ENCODE measurements around the gene RSPH3.

Gene RSPH3

GRCh38 chr6:158941246-158941645 is 58.8 kb downstream of the RSPH3 start:
- Histone ChIP-seq H3K4me2 (no peak overlapping the region), H3K4me1 (peaks cover 9 to 21% (median 19%) of the 10 kb centered on the region in 10 experiments)
- no peak for TF ChIP-seq Cebpa-rat (IDR thresholded peaks at IDR 0.05)

DNA sequence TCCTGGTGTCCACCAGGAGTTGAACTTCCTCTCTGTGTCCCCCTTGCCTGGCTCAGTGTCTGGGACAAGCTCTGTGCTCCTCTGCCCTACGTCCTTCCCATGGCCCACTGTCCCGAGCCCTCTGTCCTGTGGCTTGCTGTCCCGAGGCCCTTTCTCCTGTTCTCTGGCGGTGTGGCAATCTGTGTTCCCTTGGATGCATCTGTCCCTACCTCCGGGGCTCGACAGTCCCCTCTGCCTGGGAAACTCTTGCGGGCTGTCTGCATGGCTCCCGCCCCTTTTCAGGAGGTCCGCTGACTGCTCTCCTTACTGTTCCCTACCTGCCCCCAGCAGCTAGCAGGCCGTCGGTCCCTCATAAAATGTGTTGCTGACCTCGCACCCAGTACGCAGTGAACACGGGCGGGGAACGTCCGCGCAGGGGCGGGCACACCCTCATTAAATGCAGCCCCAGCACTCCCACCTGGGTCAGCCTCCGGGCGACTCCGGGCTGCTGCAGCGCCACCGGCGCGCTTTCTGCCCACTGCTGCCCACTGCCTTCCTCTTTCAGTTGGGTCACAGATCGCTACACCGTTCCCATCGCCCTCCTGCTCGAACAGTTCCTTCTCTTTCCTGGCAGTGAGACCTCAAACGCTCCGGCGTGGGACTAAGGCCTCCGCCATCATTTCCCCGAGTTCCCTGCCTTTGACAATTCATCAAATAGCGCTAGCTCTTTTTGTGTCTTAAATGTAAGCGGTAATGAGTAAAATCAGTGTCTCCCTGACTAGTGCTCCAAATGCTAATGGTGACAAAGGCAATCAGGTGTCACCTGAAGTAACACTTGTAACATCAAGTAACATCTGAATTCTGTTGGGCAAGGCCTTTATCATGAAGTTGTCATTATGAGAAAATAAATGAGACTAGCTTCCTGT is 60.5 kb downstream of the RSPH3 start:
- peak overlapping the region; percentile 67 to 98 (median 90) for H3K4me2 ChIP-seq
- H3K36me3 ChIP-seq, result no peaks in the 10 kb centered on the region
- peak overlapping the region; percentile 12 to 64 (median 46); a peak in 17 of 20 replicates for H3K4me3 ChIP-seq
- no peaks in the 10 kb centered on the region; a peak in 1 of 22 replicates for H4K20me1 ChIP-seq
- no peak for TF ChIP-seq Cebpa-rat (IDR thresholded peaks at IDR 0.05)
- H3K27ac ChIP-seq, result no peak overlapping the region
- H3K27me3 ChIP-seq, result peaks cover 10 to 30% (median 25%) of the 10 kb centered on the region in 11 experiments; a peak in 21 of 22 replicates
- H3K4me1 ChIP-seq, result peaks cover 9 to 21% (median 19%) of the 10 kb centered on the region in 10 experiments
- peaks cover 0 to 10% (median 7%) of the 10 kb centered on the region in 11 experiments; a peak in 13 of 22 replicates for H3K9me3 ChIP-seq (replicated peaks in 1 of 11)
- H3K9ac ChIP-seq, result peak overlapping the region in 6 of 11 experiments; percentile 9 to 52 (median 25); a peak in 7 of 22 replicates

More at GRCh38 chr6:158941246-158941645, 58.8 kb downstream of the RSPH3 start:
- H3K36me3 ChIP-seq, result no peaks in the 10 kb centered on the region
- H4K20me1 ChIP-seq, result no peaks in the 10 kb centered on the region; a peak in 1 of 22 replicates
- no peak overlapping the region for H3K4me3 ChIP-seq
- peaks cover 0 to 10% (median 7%) of the 10 kb centered on the region in 11 experiments; a peak in 13 of 22 replicates for H3K9me3 ChIP-seq (replicated peaks in 1 of 11)
- no peak overlapping the region for H3K27ac ChIP-seq
- peaks cover 10 to 30% (median 25%) of the 10 kb centered on the region in 11 experiments; a peak in 21 of 22 replicates for H3K27me3 ChIP-seq
- H3K9ac ChIP-seq, result no peak overlapping the region

GRCh38 chr6:158938811-158939254 is 61.2 kb downstream of the RSPH3 start:
- no peak for TF ChIP-seq Cebpa-rat (IDR thresholded peaks at IDR 0.05)
- no peak overlapping the region for H3K27ac ChIP-seq

GRCh38 chr6:158938220-158938619 is 61.8 kb downstream of the RSPH3 start:
- Histone ChIP-seq H3K27ac (no peak overlapping the region), H3K4me1 (peaks cover 9 to 21% (median 19%) of the 10 kb centered on the region in 10 experiments), H3K9me3 (replicated peaks in 1 of 11) (peaks cover 0 to 10% (median 7%) of the 10 kb centered on the region in 11 experiments; a peak in 13 of 22 replicates), H3K36me3 (no peaks in the 10 kb centered on the region), H3K4me3 (0 out of 20 replicates have a peak overlapping the region, but pooled peaks of 1 of the 10 experiments have one; percentile 44), H3K4me2 (peak overlapping the region; percentile 67 to 98 (median 90)), H3K27me3 (peaks cover 10 to 30% (median 25%) of the 10 kb centered on the region in 11 experiments; a peak in 21 of 22 replicates), H4K20me1 (no peaks in the 10 kb centered on the region; a peak in 1 of 22 replicates), H3K9ac (no peak overlapping the region)
- no peak for TF ChIP-seq Cebpa-rat (IDR thresholded peaks at IDR 0.05)

More at GRCh38 chr6:158938811-158939254, 61.2 kb downstream of the RSPH3 start:
- Histone ChIP-seq H3K4me2 (peak overlapping the region; percentile 67 to 98 (median 90)), H3K27me3 (peaks cover 10 to 30% (median 25%) of the 10 kb centered on the region in 11 experiments; a peak in 21 of 22 replicates), H3K9ac (peak overlapping the region in 5 of 11 experiments; percentile 9 to 52 (median 26); a peak in 6 of 22 replicates), H3K4me1 (peaks cover 9 to 21% (median 19%) of the 10 kb centered on the region in 10 experiments), H3K4me3 (peak overlapping the region; percentile 12 to 64 (median 46); a peak in 17 of 20 replicates), H3K36me3 (no peaks in the 10 kb centered on the region), H3K9me3 (replicated peaks in 1 of 11) (peaks cover 0 to 10% (median 7%) of the 10 kb centered on the region in 11 experiments; a peak in 13 of 22 replicates), H4K20me1 (no peaks in the 10 kb centered on the region; a peak in 1 of 22 replicates)

DNA sequence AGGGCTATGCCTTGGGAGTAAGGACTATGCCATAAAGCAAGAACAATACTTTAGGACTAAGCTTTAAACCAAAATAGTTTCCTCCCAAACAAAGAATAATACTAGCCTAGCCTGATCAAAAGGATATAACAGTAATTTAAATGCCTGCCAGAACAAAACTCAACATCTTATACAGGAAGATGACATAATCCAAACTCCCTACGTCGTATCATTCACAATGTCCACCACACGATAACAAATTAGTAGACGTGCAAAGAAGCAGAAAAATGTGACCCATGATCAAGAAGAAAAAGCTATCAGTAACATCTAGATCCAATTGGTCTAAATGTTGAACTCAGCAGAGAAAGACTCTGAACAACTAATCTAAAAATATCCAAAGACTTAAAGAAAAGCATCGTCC is 65.8 kb downstream of the RSPH3 start:
- no peak overlapping the region for H3K4me3 ChIP-seq

GRCh38 chr6:158933079-158933595 is 66.9 kb downstream of the RSPH3 start:
- no peak for TF ChIP-seq Cebpa-rat (IDR thresholded peaks at IDR 0.05)

More for the DNA sequence above, 65.8 kb downstream of the RSPH3 start:
- Histone ChIP-seq H3K4me2 (no peak overlapping the region), H4K20me1 (no peaks in the 10 kb centered on the region; a peak in 1 of 22 replicates), H3K9ac (no peak overlapping the region), H3K4me1 (peaks cover 8 to 13% (median 12%) of the 10 kb centered on the region in 10 experiments), H3K27ac (no peak overlapping the region), H3K36me3 (no peaks in the 10 kb centered on the region), H3K9me3 (replicated peaks in 1 of 11) (no peaks in the 10 kb centered on the region), H3K27me3 (peaks cover 7 to 19% (median 15%) of the 10 kb centered on the region in 11 experiments; a peak in 21 of 22 replicates)
- no peak for TF ChIP-seq Cebpa-rat (IDR thresholded peaks at IDR 0.05)

DNA sequence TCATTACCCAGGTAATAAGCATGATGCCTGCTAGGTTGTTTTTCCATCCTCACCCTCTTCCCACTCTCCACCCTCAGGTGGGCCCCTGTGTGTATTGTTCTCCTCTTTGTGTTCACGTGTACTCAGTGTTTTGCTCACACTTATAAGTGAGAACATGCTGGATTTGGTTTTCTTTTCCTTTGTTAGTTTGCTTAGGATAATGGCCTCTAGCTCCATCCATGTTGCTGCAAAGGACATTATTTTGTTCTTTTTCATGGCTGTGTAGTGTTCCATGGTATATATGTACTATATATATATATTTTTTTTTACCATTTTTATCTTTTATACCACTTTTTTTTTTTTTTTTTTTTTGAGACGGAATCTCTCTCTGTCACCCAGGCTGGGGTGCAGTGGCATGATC is 71.9 kb downstream of the RSPH3 start:
- H3K27ac ChIP-seq, result no peak overlapping the region
- TF ChIP-seq Cebpa-rat (IDR thresholded peaks at IDR 0.05), result no peak
- no peak overlapping the region for H3K4me2 ChIP-seq
- no peak overlapping the region for H3K4me3 ChIP-seq
- peaks cover 0 to 1% (median 0%) of the 10 kb centered on the region in 10 experiments; a peak in 1 of 20 replicates for H3K4me1 ChIP-seq
- no peaks in the 10 kb centered on the region for H3K36me3 ChIP-seq
- H3K9me3 ChIP-seq (replicated peaks in 1 of 11), result peaks cover 0 to 12% (median 0%) of the 10 kb centered on the region in 11 experiments; a peak in 7 of 22 replicates
- no peaks in the 10 kb centered on the region for H4K20me1 ChIP-seq
- no peaks in the 10 kb centered on the region for H3K27me3 ChIP-seq
- H3K9ac ChIP-seq, result no peak overlapping the region

More at GRCh38 chr6:158933079-158933595, 66.9 kb downstream of the RSPH3 start:
- Histone ChIP-seq H3K4me1 (peaks cover 0 to 3% (median 2%) of the 10 kb centered on the region in 10 experiments; a peak in 16 of 20 replicates), H3K9ac (no peak overlapping the region), H4K20me1 (no peaks in the 10 kb centered on the region), H3K4me3 (no peak overlapping the region), H3K27me3 (peaks cover 0 to 8% (median 5%) of the 10 kb centered on the region in 11 experiments; a peak in 18 of 22 replicates), H3K4me2 (no peak overlapping the region), H3K9me3 (replicated peaks in 1 of 11) (peaks cover 0 to 3% (median 0%) of the 10 kb centered on the region in 11 experiments; a peak in 1 of 22 replicates), H3K36me3 (no peaks in the 10 kb centered on the region), H3K27ac (no peak overlapping the region)

GRCh38 chr6:158926414-158926813 is 73.6 kb downstream of the RSPH3 start:
- H4K20me1 ChIP-seq, result no peaks in the 10 kb centered on the region
- H3K27ac ChIP-seq, result no peak overlapping the region
- H3K27me3 ChIP-seq, result no peaks in the 10 kb centered on the region
- peaks cover 9 to 18% (median 13%) of the 10 kb centered on the region in 10 experiments for H3K4me1 ChIP-seq
- no peaks in the 10 kb centered on the region for H3K36me3 ChIP-seq
- H3K9ac ChIP-seq, result no peak overlapping the region
- H3K4me3 ChIP-seq, result no peak overlapping the region
- peaks cover 0 to 12% (median 5%) of the 10 kb centered on the region in 11 experiments; a peak in 13 of 22 replicates for H3K9me3 ChIP-seq (replicated peaks in 1 of 11)
- H3K4me2 ChIP-seq, result no peak overlapping the region
- TF ChIP-seq Cebpa-rat (IDR thresholded peaks at IDR 0.05), result no peak
